Measurements from ENCODE around the gene CENPX. TPM values are rescaled to one million over a fixed set of nuclear protein-coding genes. Genes with fewer than 3 reads are reported as not detected.

CENPX gene
- 157 and 162 TPM in 2 replicates for total RNA-seq (2014; rRNA removed; shearing (Covaris generic); ENCODE audit: low replicate concordance)

- in situ Hi-C loops (cut with HindIII; ENCODE audit: low pct_unique_long_range_greater_than_20kb, low sequenced_read_pairs) = no loop called here
- DNase-seq (ENCODE audit: low read depth) = no peak
Observed at GRCh38 chr17:82022310-82022980, at the start of gene CENPX. CENPX (minus strand) TSS chr17:82022878; CDS start chr17:82022861, 17 bp downstream.

- in situ Hi-C loops (cut with HindIII; ENCODE audit: low pct_unique_long_range_greater_than_20kb, low sequenced_read_pairs) = no loop called here
- no peak for DNase-seq (ENCODE audit: low read depth)
Observed at GRCh38 chr17:82070611-82071010, 47.9 kb upstream of the CENPX start.

- DNase-seq (ENCODE audit: low read depth) = peak; percentile 34
- in situ Hi-C loops (cut with HindIII; ENCODE audit: low pct_unique_long_range_greater_than_20kb, low sequenced_read_pairs) = no loop called here
Observed at GRCh38 chr17:82065638-82066303, 43.1 kb upstream of the CENPX start, which contains the start of gene DUS1L. DUS1L (minus strand) TSS chr17:82065804; CDS start chr17:82065059, 745 bp downstream.

GRCh38 chr17:82065193-82065637 is 42.5 kb upstream of the CENPX start:
- in situ Hi-C loops (cut with HindIII; ENCODE audit: low pct_unique_long_range_greater_than_20kb, low sequenced_read_pairs) = no loop called here
- no peak for DNase-seq (ENCODE audit: low read depth)

GRCh38 chr17:82064433-82065192 is 41.9 kb upstream of the CENPX start:
- in situ Hi-C loops (cut with HindIII; ENCODE audit: low pct_unique_long_range_greater_than_20kb, low sequenced_read_pairs) = no loop called here
- DNase-seq (ENCODE audit: low read depth) = no peak

- in situ Hi-C loops (cut with HindIII; ENCODE audit: low pct_unique_long_range_greater_than_20kb, low sequenced_read_pairs) = no loop called here
- DNase-seq (ENCODE audit: low read depth) = no peak
Observed at GRCh38 chr17:82063424-82064415, 41.0 kb upstream of the CENPX start.

GRCh38 chr17:82062984-82063368 is 40.3 kb upstream of the CENPX start:
- DNase-seq (ENCODE audit: low read depth) = no peak
- in situ Hi-C loops (cut with HindIII; ENCODE audit: low pct_unique_long_range_greater_than_20kb, low sequenced_read_pairs) = no loop called here

- in situ Hi-C loops (cut with HindIII; ENCODE audit: low pct_unique_long_range_greater_than_20kb, low sequenced_read_pairs) = no loop called here
- no peak for DNase-seq (ENCODE audit: low read depth)
Observed at GRCh38 chr17:82062076-82062983, 39.7 kb upstream of the CENPX start.

- no peak for DNase-seq (ENCODE audit: low read depth)
- in situ Hi-C loops (cut with HindIII; ENCODE audit: low pct_unique_long_range_greater_than_20kb, low sequenced_read_pairs) = no loop called here
Observed at GRCh38 chr17:82061047-82061925, 38.6 kb upstream of the CENPX start.

GRCh38 chr17:82060614-82061013 is 37.9 kb upstream of the CENPX start:
- in situ Hi-C loops (cut with HindIII; ENCODE audit: low pct_unique_long_range_greater_than_20kb, low sequenced_read_pairs) = no loop called here
- no peak for DNase-seq (ENCODE audit: low read depth)

- in situ Hi-C loops (cut with HindIII; ENCODE audit: low pct_unique_long_range_greater_than_20kb, low sequenced_read_pairs) = no loop called here
- no peak for DNase-seq (ENCODE audit: low read depth)
Observed at GRCh38 chr17:82060001-82060380, 37.3 kb upstream of the CENPX start.

GRCh38 chr17:82059272-82060000 is 36.8 kb upstream of the CENPX start:
- in situ Hi-C loops (cut with HindIII; ENCODE audit: low pct_unique_long_range_greater_than_20kb, low sequenced_read_pairs) = no loop called here
- DNase-seq (ENCODE audit: low read depth) = no peak

GRCh38 chr17:82058855-82059249 is 36.2 kb upstream of the CENPX start:
- in situ Hi-C loops (cut with HindIII; ENCODE audit: low pct_unique_long_range_greater_than_20kb, low sequenced_read_pairs) = no loop called here
- DNase-seq (ENCODE audit: low read depth) = no peak

GRCh38 chr17:82058230-82058854 is 35.7 kb upstream of the CENPX start:
- in situ Hi-C loops (cut with HindIII; ENCODE audit: low pct_unique_long_range_greater_than_20kb, low sequenced_read_pairs) = no loop called here
- DNase-seq (ENCODE audit: low read depth) = no peak
